K562 treated with DMSO at 1 percent for 48 hours (cell line): ENCODE data around the gene SCAMP3. TPM values are rescaled to one million over a fixed set of nuclear protein-coding genes. Genes with fewer than 3 reads are reported as not detected.

Experiments used
- total RNA-seq: library from RNA; unstranded; fragments of 300-600 nt; gene quantifications from 2 replicates; pipeline ENCODE4 v1.2.3, GENCODE V29; 2022; ENCODE audit warnings: low replicate concordance; ENCODE audit errors: extremely low read depth

Gene SCAMP3
- not detected in 2 replicates for total RNA-seq

GRCh38 chr1:155261852-155262673 is at the start of gene SCAMP3:
Gene SCAMP3, minus strand, starts transcription at chr1:155262360. Its CDS starts 209 bp downstream, at chr1:155262151.

GRCh38 chr1:155308493-155309422 is 46.6 kb upstream of the SCAMP3 start, which contains the start of gene FDPS:
Gene FDPS, plus strand, starts transcription at chr1:155308866. Its CDS starts 924 bp downstream, at chr1:155309790.

GRCh38 chr1:155301342-155301841 is 39.2 kb upstream of the SCAMP3 start, which contains the start of gene PKLR:
Gene PKLR, minus strand, starts transcription at chr1:155301438. Its CDS starts 43 bp downstream, at chr1:155301395.

GRCh38 chr1:155277070-155277901 is 15.1 kb upstream of the SCAMP3 start, which contains the start of gene HCN3:
Gene HCN3, plus strand, starts transcription at chr1:155277463. Its CDS starts 128 bp downstream, at chr1:155277591.

GRCh38 chr1:155273343-155274245 is 11.4 kb upstream of the SCAMP3 start, which contains the start of gene CLK2:
Gene CLK2, minus strand, starts transcription at chr1:155273504. Its CDS starts 2,527 bp downstream, at chr1:155270977.

GRCh38 chr1:155255243-155256007 is 6.7 kb downstream of the SCAMP3 start, which contains the start of gene ENTREP3:
Gene ENTREP3, minus strand, starts transcription at chr1:155255483. Its CDS starts 606 bp downstream, at chr1:155254877.

GRCh38 chr1:155208541-155209311 is 53.4 kb downstream of the SCAMP3 start, which contains the start of gene MTX1:
Gene MTX1, plus strand, starts transcription at chr1:155208695. Its CDS starts 110 bp downstream, at chr1:155208805.

GRCh38 chr1:155207806-155208540 is 54.2 kb downstream of the SCAMP3 start, which contains the start of gene THBS3:
Gene THBS3, minus strand, starts transcription at chr1:155207897. Its CDS starts 21 bp downstream, at chr1:155207876.

Other genes with a start within 250 kb of the SCAMP3 start
- not detected in 2 replicates for gene DCST2, start 228.6 kb downstream of the SCAMP3 start, total RNA-seq
- gene DCST1, start 228.5 kb downstream of the SCAMP3 start, total RNA-seq = not detected in 2 replicates
- gene ADAM15, start 211.0 kb downstream of the SCAMP3 start, total RNA-seq = not detected in 2 replicates
- gene EFNA4, start 198.6 kb downstream of the SCAMP3 start, total RNA-seq = not detected in 2 replicates
- not detected in 2 replicates for gene EFNA3, start 183.5 kb downstream of the SCAMP3 start, total RNA-seq
- gene EFNA1, start 134.5 kb downstream of the SCAMP3 start, total RNA-seq = not detected in 2 replicates
- not detected in 2 replicates for gene SLC50A1, start 126.5 kb downstream of the SCAMP3 start, total RNA-seq
- not detected in 2 replicates for gene DPM3, start 121.8 kb downstream of the SCAMP3 start, total RNA-seq
- gene KRTCAP2, start 89.1 kb downstream of the SCAMP3 start, total RNA-seq = not detected in 2 replicates
- not detected in 2 replicates for gene TRIM46, start 88.5 kb downstream of the SCAMP3 start, total RNA-seq
- not detected in 2 replicates for gene THBS3, start 54.5 kb downstream of the SCAMP3 start, total RNA-seq
- gene MTX1, start 53.7 kb downstream of the SCAMP3 start, total RNA-seq = not detected in 2 replicates
- not detected in 2 replicates for gene ENTREP3, start 6.9 kb downstream of the SCAMP3 start, total RNA-seq
- not detected in 2 replicates for gene CLK2, start 11.1 kb upstream of the SCAMP3 start, total RNA-seq
- gene HCN3, start 15.1 kb upstream of the SCAMP3 start, total RNA-seq = not detected in 2 replicates
- gene PKLR, start 39.1 kb upstream of the SCAMP3 start, total RNA-seq = not detected in 2 replicates
- gene FDPS, start 46.5 kb upstream of the SCAMP3 start, total RNA-seq = not detected in 2 replicates
- not detected in 2 replicates for gene RUSC1, start 58.5 kb upstream of the SCAMP3 start, total RNA-seq